ENCODE measurements around the gene CDC6. TPM values are rescaled to one million over a fixed set of nuclear protein-coding genes. Genes with fewer than 3 reads are reported as not detected.

CDC6 gene
- total and polyA plus RNA-seq, 2 donors (not counting 3 experiments of a cell fraction or from before 2014, with no cell fraction given) = 15.5 to 55.2 TPM

DNA sequence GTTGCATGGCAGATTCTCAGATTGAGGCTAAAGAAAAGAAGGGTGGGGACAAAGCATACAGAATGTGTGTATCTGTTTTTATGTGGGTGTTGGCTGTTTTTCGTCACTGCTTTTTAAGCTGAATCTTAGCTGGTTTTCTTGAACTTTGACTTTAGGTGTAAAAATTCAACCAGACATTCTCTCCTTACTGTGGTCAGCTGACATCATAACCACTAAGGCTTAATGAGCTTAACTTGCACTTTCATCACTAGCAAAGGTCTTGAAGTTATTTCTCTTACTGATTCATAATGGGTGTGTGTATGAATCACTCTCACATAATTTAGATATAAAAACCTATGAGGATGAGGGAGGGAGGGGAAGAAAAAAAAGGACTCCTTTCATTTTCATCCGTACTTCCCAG, 4.0 kb upstream of the CDC6 start:
- peak overlapping the region; percentile 78 for H3K27ac ChIP-seq (ENCODE audit: insufficient read depth, low read depth, low read length)
- H3K79me2 ChIP-seq (ENCODE audit: control insufficient read depth, insufficient read depth, low read length) = peaks cover 3% of the 10 kb centered on the region
- peak overlapping the region; percentile 83 for H3K4me2 ChIP-seq (ENCODE audit: insufficient read depth, low read length)
- no peaks in the 10 kb centered on the region for H3K9me1 ChIP-seq (replicated peaks; ENCODE audit: control insufficient read depth, extremely low read depth, insufficient read depth, low read length)
- CTCF ChIA-PET = interaction anchor here (0.6 to 2.4 kb wide), 7 partner anchors 9 to 143 kb away, joined by 3 to 13 read pairs (median 7); partner anchors contain the start of genes CASC3 and WIPF2
- dilution Hi-C loops (cut with MboI; ENCODE audit: extremely low pct_ligation_motif_present, low sequenced_read_pairs) = no loop called here
- TF ChIP-seq JUN (IDR thresholded peaks at IDR 0.05; ENCODE audit: borderline replicate concordance, insufficient read depth, insufficient read length, low read depth) (peak; percentile 10), POLR2A (IDR thresholded peaks at IDR 0.05; ENCODE audit: low read depth, low read length) (no peak), FOS (IDR thresholded peaks at IDR 0.05; ENCODE audit: borderline replicate concordance, insufficient read depth, low read length) (peak; percentile 89)
- H3K27me3 ChIP-seq (ENCODE audit: control insufficient read depth in 2 of 2, insufficient read depth in 2 of 2, low read length in 2 of 2) = no peaks in the 10 kb centered on the region
- H4K20me1 ChIP-seq (replicated peaks; ENCODE audit: control insufficient read depth, extremely low read depth, insufficient read depth, low read length) = no peaks in the 10 kb centered on the region
- intact Hi-C loops (cut with micrococcal nuclease) = loop anchor here (10.0 kb wide), 1 partner anchor 269 kb away; the partner anchor contains the start of gene CSF3
- no TSS peak for BruUV-seq (replicated peaks)
- peaks cover 3 to 11% of the 10 kb centered on the region in 2 experiments for H3K36me3 ChIP-seq (ENCODE audit: control insufficient read depth in 2 of 2, extremely low read depth in 1 of 2, insufficient read depth in 2 of 2, low read length in 2 of 2)
- H3K9me3 ChIP-seq (replicated peaks; ENCODE audit: control insufficient read depth, insufficient read depth, low read length) = no peaks in the 10 kb centered on the region
- FAIRE-seq (peak; percentile 73), DNase-seq (ENCODE audit: low read depth, low spot score) (peak; percentile 61)
- POLR2A ChIA-PET = interaction anchor here (0.6 to 0.8 kb wide), 2 partner anchors 36 to 44 kb away, joined by 3 read pairs; no protein-coding TSS in a partner anchor
- peaks cover 25% of the 10 kb centered on the region for H3K4me1 ChIP-seq (ENCODE audit: control insufficient read depth, extremely low read depth, insufficient read depth, low read length)
- H2AFZ ChIP-seq (ENCODE audit: low read depth, low read length) = no peak overlapping the region
- peak overlapping the region in 1 of 3 experiments; percentile 23 for H3K4me3 ChIP-seq (replicated peaks in 1 of 3; ENCODE audit: insufficient read depth in 1 of 3, low read depth in 1 of 3, low read length in 3 of 3)
- peak overlapping the region; percentile 45 for H3K9ac ChIP-seq (replicated peaks; ENCODE audit: extremely low read depth, insufficient read depth, low read length)

DNA sequence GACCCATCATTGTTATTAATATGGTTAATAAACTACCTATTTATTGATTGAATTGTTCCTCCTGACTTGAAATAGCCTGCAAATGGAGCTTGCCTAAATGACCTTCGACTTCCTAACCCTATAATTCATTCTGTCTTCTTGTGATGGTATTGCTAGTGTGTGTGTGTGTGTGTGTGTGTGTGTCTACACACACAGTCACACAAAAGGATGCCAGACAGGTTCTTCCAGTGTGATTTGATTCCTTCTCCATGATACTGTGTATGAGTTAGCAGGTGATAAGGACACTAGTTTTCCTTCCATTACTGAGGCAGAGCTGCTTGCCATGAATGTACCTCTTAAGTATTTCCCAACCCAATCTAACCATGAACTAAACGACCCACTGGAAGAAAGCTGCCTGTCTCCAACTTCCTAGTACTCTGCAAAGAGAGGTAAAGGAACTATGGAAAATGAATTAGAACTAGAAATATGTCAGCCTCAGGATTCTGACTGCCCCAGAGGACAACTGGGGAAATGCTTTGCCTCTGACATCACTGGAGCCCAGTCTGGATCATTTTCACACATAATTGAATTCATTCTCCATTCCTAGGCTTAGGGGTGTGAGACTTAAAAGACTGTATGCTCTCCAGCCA, 3.5 kb upstream of the CDC6 start:
- H3K9ac ChIP-seq (replicated peaks; ENCODE audit: extremely low read depth, insufficient read depth, low read length) = peak overlapping the region; percentile 45
- peak overlapping the region; percentile 83 for H3K4me2 ChIP-seq (ENCODE audit: insufficient read depth, low read length)
- no peaks in the 10 kb centered on the region for H3K9me3 ChIP-seq (replicated peaks; ENCODE audit: control insufficient read depth, insufficient read depth, low read length)
- ChIA-PET POLR2A (interaction anchor here (0.6 to 0.8 kb wide), 3 partner anchors 36 to 144 kb away, joined by 3 to 7 read pairs (median 3); partner anchors contain the start of gene CASC3), CTCF (interaction anchor here (0.6 to 2.4 kb wide), 6 partner anchors 8 to 93 kb away, joined by 3 to 13 read pairs (median 8); partner anchors contain the start of gene WIPF2)
- DNase-seq (ENCODE audit: low read depth, low spot score) = peak; percentile 73
- peaks cover 29% of the 10 kb centered on the region for H3K4me1 ChIP-seq (ENCODE audit: control insufficient read depth, extremely low read depth, insufficient read depth, low read length)
- TSS peak; percentile 81 for BruUV-seq (replicated peaks)
- H3K36me3 ChIP-seq (ENCODE audit: control insufficient read depth in 2 of 2, extremely low read depth in 1 of 2, insufficient read depth in 2 of 2, low read length in 2 of 2) = peaks cover 3 to 8% of the 10 kb centered on the region in 2 experiments
- FAIRE-seq = peak; percentile 89
- dilution Hi-C loops (cut with MboI; ENCODE audit: extremely low pct_ligation_motif_present, low sequenced_read_pairs) (no loop called here), intact Hi-C loops (cut with micrococcal nuclease) (loop anchor here (10.0 kb wide), 1 partner anchor 269 kb away; the partner anchor contains the start of gene CSF3)
- peak overlapping the region in 1 of 3 experiments; percentile 23 for H3K4me3 ChIP-seq (replicated peaks in 1 of 3; ENCODE audit: insufficient read depth in 1 of 3, low read depth in 1 of 3, low read length in 3 of 3)
- no peaks in the 10 kb centered on the region for H3K9me1 ChIP-seq (replicated peaks; ENCODE audit: control insufficient read depth, extremely low read depth, insufficient read depth, low read length)
- TF ChIP-seq MYC (IDR thresholded peaks at IDR 0.05; ENCODE audit: low read depth, low read length) (no peak), GATA2 (IDR thresholded peaks at IDR 0.05; ENCODE audit: insufficient read depth, insufficient read length, low read depth, low read length) (no peak), FOS (IDR thresholded peaks at IDR 0.05; ENCODE audit: borderline replicate concordance, insufficient read depth, low read length) (no peak), POLR2AphosphoS5 (IDR thresholded peaks at IDR 0.05; ENCODE audit: insufficient read depth, low read depth, low read length) (no peak), POLR2A (IDR thresholded peaks at IDR 0.05; ENCODE audit: low read depth, low read length) (no peak), JUN (IDR thresholded peaks at IDR 0.05; ENCODE audit: borderline replicate concordance, insufficient read depth, insufficient read length, low read depth) (peak; percentile 37), EZH2 (IDR thresholded peaks at IDR 0.05; ENCODE audit: borderline replicate concordance, low read depth, low read length, severe bottlenecking) (no peak)
- TF ChIP-seq, protein P1, sequence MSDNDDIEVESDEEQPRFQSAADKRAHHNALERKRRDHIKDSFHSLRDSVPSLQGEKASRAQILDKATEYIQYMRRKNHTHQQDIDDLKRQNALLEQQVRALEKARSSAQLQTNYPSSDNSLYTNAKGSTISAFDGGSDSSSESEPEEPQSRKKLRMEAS (IDR thresholded peaks at IDR 0.05; ENCODE audit: insufficient read depth, insufficient read length) = no peak
- TF ChIP-seq, protein P2, sequence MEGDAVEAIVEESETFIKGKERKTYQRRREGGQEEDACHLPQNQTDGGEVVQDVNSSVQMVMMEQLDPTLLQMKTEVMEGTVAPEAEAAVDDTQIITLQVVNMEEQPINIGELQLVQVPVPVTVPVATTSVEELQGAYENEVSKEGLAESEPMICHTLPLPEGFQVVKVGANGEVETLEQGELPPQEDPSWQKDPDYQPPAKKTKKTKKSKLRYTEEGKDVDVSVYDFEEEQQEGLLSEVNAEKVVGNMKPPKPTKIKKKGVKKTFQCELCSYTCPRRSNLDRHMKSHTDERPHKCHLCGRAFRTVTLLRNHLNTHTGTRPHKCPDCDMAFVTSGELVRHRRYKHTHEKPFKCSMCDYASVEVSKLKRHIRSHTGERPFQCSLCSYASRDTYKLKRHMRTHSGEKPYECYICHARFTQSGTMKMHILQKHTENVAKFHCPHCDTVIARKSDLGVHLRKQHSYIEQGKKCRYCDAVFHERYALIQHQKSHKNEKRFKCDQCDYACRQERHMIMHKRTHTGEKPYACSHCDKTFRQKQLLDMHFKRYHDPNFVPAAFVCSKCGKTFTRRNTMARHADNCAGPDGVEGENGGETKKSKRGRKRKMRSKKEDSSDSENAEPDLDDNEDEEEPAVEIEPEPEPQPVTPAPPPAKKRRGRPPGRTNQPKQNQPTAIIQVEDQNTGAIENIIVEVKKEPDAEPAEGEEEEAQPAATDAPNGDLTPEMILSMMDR (IDR thresholded peaks at IDR 0.05; ENCODE audit: extremely low read depth in 1 of 2, insufficient read depth in 1 of 2, low read depth in 1 of 2, low read length in 2 of 2) = peak in 1 of 2 donors; percentile 37
- no peaks in the 10 kb centered on the region for H3K27me3 ChIP-seq (ENCODE audit: control insufficient read depth in 2 of 2, insufficient read depth in 2 of 2, low read length in 2 of 2)
- no peaks in the 10 kb centered on the region for H4K20me1 ChIP-seq (replicated peaks; ENCODE audit: control insufficient read depth, extremely low read depth, insufficient read depth, low read length)
- H3K27ac ChIP-seq (ENCODE audit: insufficient read depth, low read depth, low read length) = peak overlapping the region; percentile 78
- peaks cover 8% of the 10 kb centered on the region for H3K79me2 ChIP-seq (ENCODE audit: control insufficient read depth, insufficient read depth, low read length)
- H2AFZ ChIP-seq (ENCODE audit: low read depth, low read length) = no peak overlapping the region

Measured in endothelial cell of umbilical vein (primary cell).